GM10847 (cell line): Measurements from ENCODE around the gene SPON1.

Experiments
- POLR2A ChIP-seq: IDR thresholded peaks from 2 replicates; pipeline ENCODE4 v1.6.1; 2011; ENCODE audit not compliant: insufficient read length; ENCODE audit errors: extremely low read depth

SPON1 gene

GRCh38 chr11:13942378-13942777 is 20.1 kb upstream of the SPON1 start:
- no peak for TF ChIP-seq POLR2A

- no peak for TF ChIP-seq POLR2A
These were observed 19.5 kb upstream of the SPON1 start for GRCh38 chr11:13942971-13943381.

- TF ChIP-seq POLR2A = no peak
These were observed 18.5 kb upstream of the SPON1 start for GRCh38 chr11:13944016-13944415.

- TF ChIP-seq POLR2A = no peak
These were observed 17.6 kb upstream of the SPON1 start for GRCh38 chr11:13944911-13945425.

- TF ChIP-seq POLR2A = no peak
These were observed 15.1 kb upstream of the SPON1 start for GRCh38 chr11:13947379-13947778.

GRCh38 chr11:13949876-13950275 is 12.6 kb upstream of the SPON1 start:
- no peak for TF ChIP-seq POLR2A

GRCh38 chr11:13952221-13952620 is 10.3 kb upstream of the SPON1 start:
- no peak for TF ChIP-seq POLR2A

GRCh38 chr11:13952668-13953067 is 9.9 kb upstream of the SPON1 start:
- no peak for TF ChIP-seq POLR2A

- TF ChIP-seq POLR2A = no peak
These were observed 7.9 kb upstream of the SPON1 start for GRCh38 chr11:13954591-13954990.

GRCh38 chr11:13955971-13956421 is 6.5 kb upstream of the SPON1 start:
- no peak for TF ChIP-seq POLR2A

GRCh38 chr11:13956988-13957387 is 5.5 kb upstream of the SPON1 start:
- TF ChIP-seq POLR2A = no peak

- no peak for TF ChIP-seq POLR2A
These were observed 3.7 kb upstream of the SPON1 start for GRCh38 chr11:13958641-13959400.

- no peak for TF ChIP-seq POLR2A
These were observed 343 bp upstream of the SPON1 start for GRCh38 chr11:13962198-13962561.

GRCh38 chr11:13963169-13963948 is 836 bp downstream of the SPON1 start:
- no peak for TF ChIP-seq POLR2A

GRCh38 chr11:13963949-13964770 is 1.6 kb downstream of the SPON1 start:
- no peak for TF ChIP-seq POLR2A

- no peak for TF ChIP-seq POLR2A
These were observed 2.2 kb downstream of the SPON1 start for GRCh38 chr11:13964771-13965074.

GRCh38 chr11:13965337-13965736 is 2.8 kb downstream of the SPON1 start:
- no peak for TF ChIP-seq POLR2A
